ENCODE measurements around the gene PLAC1. TPM values are rescaled to one million over a fixed set of nuclear protein-coding genes. Genes with fewer than 3 reads are reported as not detected.

PLAC1 gene
- total and polyA plus RNA-seq, 2 experiments from 2014 or later, result 0.50 to 0.83 TPM

GRCh38 chrX:134636851-134637250 is 21.4 kb downstream of the PLAC1 start (continued):
- no peak for TF ChIP-seq REST (IDR thresholded peaks at IDR 0.05; ENCODE audit: unreplicated experiment)

- Mint-ChIP-seq H3K27ac (no peak overlapping the region), H3K4me3 (no peak overlapping the region), H3K9me3 (no peaks in the 10 kb centered on the region), H3K27me3 (ENCODE audit: insufficient read depth, low read depth, poor library complexity) (no peaks in the 10 kb centered on the region), H3K4me1 (no peaks in the 10 kb centered on the region), H3K36me3 (ENCODE audit: low read depth) (no peaks in the 10 kb centered on the region)
- no peak for ATAC-seq
- Histone ChIP-seq H3K4me3 (no peak overlapping the region), H3K36me3 (ENCODE audit: insufficient read depth) (no peaks in the 10 kb centered on the region), H3F3A (replicated peaks; ENCODE audit: low read depth) (no peaks in the 10 kb centered on the region), H2AFZ (no peak overlapping the region), H3K27ac (ENCODE audit: low read depth) (no peak overlapping the region), H4K20me1 (replicated peaks; ENCODE audit: insufficient read depth) (no peaks in the 10 kb centered on the region), H3K4me1 (ENCODE audit: insufficient read depth) (no peaks in the 10 kb centered on the region), H3K27me3 (ENCODE audit: insufficient read depth) (no peaks in the 10 kb centered on the region), H3K9me2 (ENCODE audit: insufficient read depth) (no peaks in the 10 kb centered on the region), H3K79me2 (replicated peaks; ENCODE audit: insufficient read depth) (no peaks in the 10 kb centered on the region), H3K4me2 (no peak overlapping the region)
- no peak for DNase-seq (ENCODE audit: low spot score)
- TF ChIP-seq EZH2phosphoT487 (IDR thresholded peaks at IDR 0.05; ENCODE audit: unreplicated experiment) (no peak), ZNF331 (CRISPR knock-in tag; IDR thresholded peaks at IDR 0.05; ENCODE audit: low read depth) (no peak), STAT1 (IDR thresholded peaks at IDR 0.05; ENCODE audit: unreplicated experiment) (no peak), ZNF114 (CRISPR knock-in tag; IDR thresholded peaks at IDR 0.05) (no peak), ETS1 (IDR thresholded peaks at IDR 0.05) (no peak), JUNB (IDR thresholded peaks at IDR 0.05; ENCODE audit: unreplicated experiment) (no peak), ZNF462 (CRISPR knock-in tag; IDR thresholded peaks at IDR 0.05) (no peak), EZH2 (IDR thresholded peaks at IDR 0.05; ENCODE audit: low read depth, unreplicated experiment) (no peak), NANOG (IDR thresholded peaks at IDR 0.05; ENCODE audit: borderline replicate concordance) (no peak), CTCF (conservative IDR thresholded peaks at IDR 0.05; ENCODE audit: low read depth in 2 of 2) (no peak), CREB1 (CRISPR knock-in tag; IDR thresholded peaks at IDR 0.05; ENCODE audit: low read depth) (no peak)
Measured at GRCh38 chrX:134634691-134635090, 23.6 kb downstream of the PLAC1 start.
